Ureter (tissue), 1 donor: ENCODE results near the gene UBE2E2. TPM values are rescaled to one million over a fixed set of nuclear protein-coding genes. Genes with fewer than 3 reads are reported as not detected.
"Not testable (repeated sequence)": the region's sequence is repeated elsewhere in the genome, so short reads cannot be mapped to it uniquely, and the experiment has no call there.

Source experiments
- DNase-seq: peaks from one replicate; pipeline ENCODE4 v3.0.0-alpha.2; 2020; ENCODE audit warnings: low spot score
- total RNA-seq: library from RNA; stranded (reverse); gene quantifications from one replicate; pipeline ENCODE4 v1.2.4, GENCODE V29; 2023
- donor health status: DM: yes; HTN: yes; CAD: no.

The UBE2E2 gene
- total RNA-seq, 1 donor from 2014 or later = 28.3 TPM

GRCh38 chr3:23329471-23330105 lies 126.5 kb downstream of the UBE2E2 start:
- no peak for DNase-seq

- DNase-seq = no peak
Measured at GRCh38 chr3:23330568-23330967, 127.4 kb downstream of the UBE2E2 start.

- DNase-seq = no peak
Measured at GRCh38 chr3:23331141-23331935, 128.2 kb downstream of the UBE2E2 start.

GRCh38 chr3:23333633-23334032 lies 130.5 kb downstream of the UBE2E2 start:
- no peak for DNase-seq

GRCh38 chr3:23336853-23337252 lies 133.7 kb downstream of the UBE2E2 start:
- not testable (repeated sequence) for DNase-seq

GRCh38 chr3:23341147-23341838 lies 138.2 kb downstream of the UBE2E2 start:
- no peak for DNase-seq

GRCh38 chr3:23342343-23342742 lies 139.2 kb downstream of the UBE2E2 start:
- DNase-seq = no peak

- no peak for DNase-seq
Measured at GRCh38 chr3:23343509-23343908, 140.4 kb downstream of the UBE2E2 start.

- no peak for DNase-seq
Measured at GRCh38 chr3:23344886-23345285, 141.8 kb downstream of the UBE2E2 start.

GRCh38 chr3:23349444-23349843 lies 146.3 kb downstream of the UBE2E2 start:
- not testable (repeated sequence) for DNase-seq

- no peak for DNase-seq
Measured at GRCh38 chr3:23356169-23356568, 153.0 kb downstream of the UBE2E2 start.

- DNase-seq = no peak
Measured at GRCh38 chr3:23356923-23357322, 153.8 kb downstream of the UBE2E2 start.

GRCh38 chr3:23359116-23359515 lies 156.0 kb downstream of the UBE2E2 start:
- no peak for DNase-seq

- no peak for DNase-seq
Measured at GRCh38 chr3:23365066-23365465, 161.9 kb downstream of the UBE2E2 start.

GRCh38 chr3:23368731-23369130 lies 165.6 kb downstream of the UBE2E2 start:
- DNase-seq = no peak

- no peak for DNase-seq
Measured at GRCh38 chr3:23372285-23372684, 169.2 kb downstream of the UBE2E2 start.

- DNase-seq = no peak
Measured at GRCh38 chr3:23376516-23377248, 173.6 kb downstream of the UBE2E2 start.

- no peak for DNase-seq
Measured at GRCh38 chr3:23377928-23378672, 175.0 kb downstream of the UBE2E2 start.

- no peak for DNase-seq
Measured at GRCh38 chr3:23383875-23384274, 180.7 kb downstream of the UBE2E2 start.

- no peak for DNase-seq
Measured at GRCh38 chr3:23385327-23385726, 182.2 kb downstream of the UBE2E2 start.

- no peak for DNase-seq
Measured at GRCh38 chr3:23387286-23387918, 184.3 kb downstream of the UBE2E2 start.
